Effector CD4-positive, alpha-beta T cell (primary cell): ENCODE data around the gene UBE2N.

Experiments
- DNase-seq: peaks from one replicate; pipeline ENCODE4 v3.0.0-alpha.2; 2020

The UBE2N gene

DNA sequence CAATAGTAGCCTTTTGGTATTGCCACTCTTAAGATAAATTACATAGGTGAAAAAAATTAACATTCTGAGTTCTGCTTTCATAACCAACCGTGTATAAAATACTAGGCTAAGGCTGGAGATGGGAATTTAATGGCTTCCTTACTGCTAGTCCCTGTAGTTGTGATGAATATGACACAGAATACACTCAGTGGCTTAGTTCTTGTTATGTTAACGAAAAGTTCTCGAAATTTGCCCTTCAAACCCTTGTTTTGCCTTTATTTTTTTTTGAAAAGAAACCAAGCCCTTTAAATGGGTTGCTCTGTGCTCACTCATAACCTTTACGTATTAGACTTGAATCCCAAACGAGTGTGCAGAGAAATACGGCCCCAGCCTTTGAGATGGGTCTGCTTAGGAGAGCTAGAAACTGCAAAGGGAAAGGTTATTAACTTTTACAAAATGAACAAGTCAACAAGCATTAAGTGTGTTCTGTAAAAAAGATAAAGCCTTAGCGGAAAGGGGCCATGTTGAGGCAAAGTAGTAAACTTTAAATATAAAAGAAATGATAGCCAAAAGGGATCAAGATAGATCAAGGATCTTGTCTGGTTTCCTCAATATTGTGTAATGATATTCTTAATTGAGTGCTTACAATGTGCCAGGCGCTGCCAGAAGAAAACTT lies 62.3 kb downstream of the UBE2N start:
- DNase-seq: no peak

DNA sequence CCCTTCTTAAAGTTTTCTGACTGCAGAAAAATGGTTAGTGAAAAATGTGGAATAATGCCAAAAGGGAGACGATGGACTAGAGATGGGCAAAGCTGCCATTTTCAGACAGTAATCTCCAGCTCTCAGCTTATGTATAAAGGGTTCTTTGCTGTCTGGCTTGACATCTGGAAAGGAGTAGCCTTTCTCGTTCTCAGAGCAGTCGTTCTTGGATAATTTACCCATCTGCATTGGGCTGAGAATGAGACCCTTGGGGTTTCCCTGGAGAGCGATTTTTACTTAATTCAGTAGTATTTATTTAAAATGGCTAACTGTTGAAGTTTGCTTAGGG lies 62.8 kb downstream of the UBE2N start:
- no peak for DNase-seq

DNA sequence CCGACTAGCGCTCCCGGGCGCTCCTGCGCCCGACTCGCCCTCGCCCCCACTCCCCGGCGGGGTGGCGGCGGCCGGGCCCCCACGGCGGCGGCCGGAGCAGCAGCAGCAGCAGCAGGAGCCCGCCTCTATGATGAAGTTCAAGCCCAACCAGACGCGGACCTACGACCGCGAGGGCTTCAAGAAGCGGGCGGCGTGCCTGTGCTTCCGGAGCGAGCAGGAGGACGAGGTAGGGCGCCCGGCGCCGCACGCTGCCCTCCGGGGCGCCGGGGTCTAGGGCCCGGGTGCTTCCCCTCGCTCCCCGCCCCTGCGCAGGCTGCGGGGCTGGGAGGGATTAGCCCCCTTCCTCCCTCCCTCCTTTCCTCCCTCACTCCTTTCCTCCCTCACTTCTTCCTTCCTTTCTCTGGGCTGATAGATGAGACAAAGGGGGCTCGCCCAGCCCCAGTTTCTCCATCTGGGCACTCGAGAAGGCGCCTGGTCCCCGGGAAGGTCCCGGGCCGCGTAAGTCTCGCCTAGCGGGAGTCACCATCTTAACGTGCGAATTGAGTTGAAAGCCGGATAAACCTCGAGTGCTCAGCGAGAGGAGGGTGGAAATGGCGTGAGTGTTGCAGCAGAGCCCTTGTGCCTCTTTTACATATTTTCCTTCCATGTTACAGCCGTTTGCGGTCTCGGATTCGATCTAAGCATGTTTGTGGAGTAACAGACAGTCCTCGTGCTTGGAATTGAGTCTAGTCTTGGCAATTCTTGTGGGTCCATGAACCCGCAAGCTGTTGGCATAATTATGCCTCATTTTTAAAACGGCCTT lies 63.4 kb downstream of the UBE2N start:
- DNase-seq: peak; percentile 48

DNA sequence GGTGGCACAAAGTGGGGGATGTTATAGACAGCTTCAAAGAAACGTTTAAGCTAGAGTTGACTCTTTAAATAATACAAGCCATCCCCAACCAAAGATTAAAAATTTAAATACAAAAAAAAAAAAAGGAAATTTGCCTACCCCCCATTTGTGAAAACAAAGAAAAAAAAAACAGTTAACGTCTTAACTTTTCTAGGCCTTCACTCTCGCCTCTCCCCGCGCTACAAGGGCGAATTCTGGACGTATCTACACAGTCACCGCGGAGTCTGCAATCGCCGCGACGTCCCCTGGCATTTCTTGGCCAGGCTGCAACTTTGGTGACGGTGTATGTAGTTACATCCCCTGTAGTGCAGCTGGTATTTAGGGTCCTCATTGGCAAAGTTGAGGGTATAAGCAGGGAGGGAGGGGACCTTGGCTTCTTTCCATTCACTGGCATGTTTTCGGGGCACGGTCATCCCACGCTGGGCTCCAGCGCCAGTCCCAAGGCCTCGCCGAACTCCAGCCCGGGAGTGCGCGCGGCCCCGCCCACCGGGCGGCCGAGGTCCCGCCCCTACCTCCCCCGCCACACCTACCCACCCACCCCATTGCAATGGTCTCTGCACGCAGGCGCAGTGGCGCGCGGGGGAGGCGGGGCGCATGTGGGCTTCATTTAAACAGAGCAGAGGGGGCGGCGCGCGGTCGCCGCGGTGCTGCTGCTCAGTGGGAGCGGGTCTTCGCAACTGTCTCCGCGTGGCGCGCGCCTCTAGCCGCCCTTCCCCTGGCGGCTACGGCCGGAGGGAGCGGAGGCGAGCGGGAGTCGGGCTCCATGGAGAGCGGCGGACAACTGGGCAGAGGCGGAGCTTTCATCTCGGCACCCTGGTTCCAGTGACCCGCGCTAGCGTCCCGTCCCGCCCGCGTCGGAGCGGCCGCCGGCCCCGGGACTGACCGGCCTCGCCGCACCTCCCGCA lies 64.2 kb downstream of the UBE2N start, which contains the start of gene NUDT4:
Gene NUDT4, plus strand, starts transcription at position 674 of the 944 bp plus-strand sequence. CDS start 398 bp downstream, outside the sequence.
- peak; percentile 97 for DNase-seq

DNA sequence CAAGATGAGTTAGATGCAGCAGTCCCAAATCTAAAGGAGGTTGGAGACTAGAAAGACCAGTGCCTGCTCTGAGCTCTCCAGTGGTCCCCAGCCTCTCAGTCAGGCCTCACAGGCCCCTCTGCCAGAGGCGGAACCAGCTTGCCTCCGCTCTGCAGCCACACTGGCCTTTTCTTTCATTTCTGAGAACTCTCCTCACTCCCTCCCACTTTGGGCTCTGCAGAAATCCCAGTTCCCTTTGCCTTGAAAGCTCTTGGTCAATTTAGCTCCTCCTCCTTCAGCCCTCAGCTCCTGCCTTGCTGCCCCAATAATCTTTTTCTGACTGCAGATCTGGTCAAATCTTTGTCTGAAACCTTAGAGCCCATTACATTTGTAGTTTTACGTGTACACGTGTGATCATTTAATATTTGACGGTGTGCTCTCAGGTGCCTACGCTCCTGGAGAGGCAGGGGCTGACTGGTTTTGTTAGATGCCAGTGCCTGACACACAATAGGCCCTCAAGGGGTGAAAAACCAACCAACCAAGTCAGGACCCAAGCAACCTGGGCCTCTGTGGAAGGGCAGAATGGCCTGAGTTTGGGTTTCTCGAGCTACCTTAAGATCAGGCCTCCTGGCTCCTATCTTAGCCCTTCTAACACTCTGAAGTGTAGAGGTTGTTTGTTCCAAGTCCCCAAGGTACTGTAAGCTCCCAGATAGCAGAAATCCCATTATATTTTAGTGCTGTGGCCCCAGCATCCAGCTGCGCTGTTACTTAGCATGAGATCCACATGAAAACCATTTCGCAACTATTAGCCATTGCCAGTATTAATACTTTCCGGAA lies 65.1 kb downstream of the UBE2N start:
- no peak for DNase-seq

DNA sequence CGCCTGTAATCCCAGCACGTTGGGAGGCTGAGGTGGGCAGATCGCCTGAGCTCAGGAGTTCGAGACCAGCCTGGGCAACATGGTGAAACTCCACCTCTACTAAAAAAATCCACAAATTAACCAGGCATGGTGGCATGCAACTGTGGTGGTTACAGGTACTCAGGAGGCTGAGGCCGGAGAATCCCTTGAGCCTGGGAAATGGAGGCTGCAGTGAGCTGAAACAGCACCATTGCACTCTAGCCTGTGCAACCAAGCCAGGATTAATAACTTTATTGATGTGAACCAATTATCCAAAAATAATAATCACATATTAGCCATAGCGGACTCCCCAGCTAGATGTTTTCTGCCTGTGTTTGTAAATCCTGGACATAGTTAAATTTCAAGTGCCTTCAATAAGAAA lies 65.8 kb downstream of the UBE2N start:
- no peak for DNase-seq

DNA sequence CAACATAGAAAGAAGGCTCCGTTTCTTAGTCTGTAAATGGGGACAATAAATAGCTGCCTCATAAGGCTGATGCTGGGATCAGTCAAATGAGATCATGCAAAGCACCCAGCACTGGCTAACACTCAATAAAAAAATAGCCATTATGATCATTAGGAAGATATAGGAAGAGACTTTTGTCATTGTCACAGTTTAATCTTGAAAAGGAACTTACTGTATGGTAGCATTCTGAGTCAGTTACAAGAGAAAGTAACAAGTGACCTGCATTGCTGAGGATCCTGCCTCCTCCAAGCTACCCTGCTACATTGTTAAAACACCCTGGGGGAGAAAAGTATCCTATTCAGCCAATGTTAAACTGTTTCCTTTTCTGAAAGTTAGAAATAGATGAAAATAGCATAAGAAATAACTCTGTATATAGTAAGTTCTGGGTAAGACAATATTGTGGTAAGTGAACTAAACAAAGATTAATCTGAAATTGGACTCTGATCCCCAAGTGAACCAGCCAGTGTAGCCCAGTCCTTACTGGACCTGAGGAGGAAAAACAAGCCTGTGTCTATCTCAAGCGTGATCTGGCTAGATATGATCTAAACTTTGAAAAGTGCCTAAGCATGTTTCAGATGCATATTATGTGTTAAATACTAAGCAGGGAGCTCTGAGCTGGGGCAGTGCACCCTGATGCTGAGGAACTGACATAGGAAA lies 67.6 kb downstream of the UBE2N start:
- DNase-seq: no peak

DNA sequence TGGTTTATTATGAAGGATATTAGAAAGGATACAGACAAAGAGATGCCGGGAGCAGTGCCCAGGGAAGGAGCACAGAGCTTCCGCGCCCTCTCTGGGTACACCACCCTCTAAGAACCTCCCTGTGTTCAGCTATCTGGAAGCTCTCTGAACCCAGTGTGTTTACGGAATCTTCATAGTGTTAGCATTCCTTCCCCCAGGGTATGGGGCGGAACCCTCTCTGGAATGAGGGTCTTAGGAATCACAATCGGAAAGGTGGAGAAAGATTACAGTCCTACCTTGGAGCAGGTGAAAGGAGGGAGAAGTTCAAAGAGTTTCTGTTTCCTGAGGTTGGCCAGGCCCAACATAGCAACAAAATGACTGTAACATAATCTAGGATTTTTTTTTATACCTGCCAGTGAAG lies 70.8 kb downstream of the UBE2N start:
- no peak for DNase-seq

DNA sequence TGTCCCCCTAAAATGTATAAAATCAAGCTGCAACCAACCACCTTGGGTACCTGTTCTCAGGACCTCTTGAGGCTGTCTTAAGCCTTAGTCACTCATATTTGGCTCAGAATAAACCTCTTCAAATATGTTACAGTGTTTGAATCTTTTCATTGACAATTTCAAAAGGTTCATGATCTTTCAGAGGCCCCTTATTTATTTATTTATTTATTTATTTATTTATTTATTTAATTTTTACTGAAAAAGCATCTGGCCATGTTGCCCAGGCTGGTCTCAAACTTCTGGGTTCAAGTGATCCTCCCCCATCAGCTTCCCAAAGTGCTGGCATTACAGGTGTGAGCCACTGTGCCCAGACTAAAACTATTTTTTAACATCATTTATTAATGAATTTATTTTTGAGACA lies 72.2 kb downstream of the UBE2N start:
- DNase-seq: no peak

DNA sequence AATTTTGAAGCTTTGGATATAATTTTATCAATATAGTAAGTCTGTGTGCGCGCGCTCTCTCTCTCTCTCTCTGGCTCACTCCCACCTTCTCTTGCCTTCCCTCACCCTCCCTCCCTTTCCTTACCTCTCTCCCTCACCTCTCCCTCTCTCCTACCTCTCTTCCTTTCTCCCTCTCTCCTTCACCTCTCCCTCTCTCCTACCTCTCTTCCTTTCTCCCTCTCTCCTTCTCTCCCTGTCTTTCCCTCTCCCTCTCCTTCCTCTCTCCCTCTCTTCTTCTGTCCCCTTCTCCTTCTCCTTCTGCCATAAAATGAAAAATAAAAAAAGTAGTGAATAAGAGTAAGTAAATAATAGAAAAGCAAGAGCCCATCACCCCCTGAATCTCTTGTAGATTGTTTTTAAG lies 73.0 kb downstream of the UBE2N start:
- no peak for DNase-seq

DNA sequence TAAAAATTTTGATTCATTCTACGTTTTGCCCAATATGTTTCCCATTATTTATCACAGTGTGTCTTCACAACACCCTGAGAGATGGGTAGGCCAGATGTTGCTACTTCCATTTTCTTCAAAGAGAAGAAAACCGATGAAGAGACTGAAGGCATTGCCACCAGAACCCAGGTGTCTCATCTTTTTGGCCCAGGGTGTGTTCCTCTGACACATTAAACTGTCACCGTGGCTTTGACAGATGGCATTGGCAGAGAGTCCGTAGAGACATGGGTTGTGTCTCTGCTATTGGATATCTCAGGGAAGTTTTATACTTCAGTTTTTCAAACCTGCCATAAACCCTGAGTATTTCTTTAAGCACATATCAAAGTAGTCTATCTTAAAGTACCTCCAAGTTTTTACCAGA lies 75.3 kb downstream of the UBE2N start:
- no peak for DNase-seq

DNA sequence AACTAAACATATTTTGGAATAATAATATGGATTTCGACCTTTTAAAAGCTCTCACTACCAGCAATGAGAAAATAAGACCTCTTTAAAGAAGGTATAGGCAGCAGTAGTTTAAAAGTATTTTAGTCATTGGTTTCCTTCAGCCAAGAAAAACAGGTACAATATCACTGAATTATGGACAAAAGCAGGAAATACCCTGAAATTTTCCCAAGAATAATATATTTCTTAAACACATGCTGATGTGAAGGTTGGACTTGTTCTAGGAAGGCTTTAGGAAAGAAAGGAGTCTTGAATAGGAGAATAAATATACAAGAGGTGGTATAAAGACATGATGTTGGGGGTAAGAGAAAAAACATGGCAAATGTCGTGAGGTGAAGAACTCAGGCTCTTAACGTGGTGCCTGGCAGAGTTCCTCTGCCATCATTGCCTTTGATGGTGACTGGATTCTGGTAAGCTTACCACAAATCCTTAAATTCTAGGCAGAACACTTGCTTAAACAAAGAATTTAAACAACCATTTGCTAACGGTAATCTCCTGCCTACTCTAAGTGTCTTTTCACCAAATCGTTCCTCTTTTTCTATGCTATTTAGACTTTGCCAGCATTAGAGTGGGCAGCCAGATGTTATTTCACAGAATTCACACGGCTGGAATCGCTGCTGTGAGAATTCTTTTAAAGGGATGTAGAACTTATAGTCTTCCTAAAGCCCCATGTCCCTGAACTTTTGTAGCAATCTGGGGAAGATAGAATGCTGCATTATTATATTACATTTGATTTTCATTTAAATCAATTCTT lies 75.9 kb downstream of the UBE2N start:
- no peak for DNase-seq

DNA sequence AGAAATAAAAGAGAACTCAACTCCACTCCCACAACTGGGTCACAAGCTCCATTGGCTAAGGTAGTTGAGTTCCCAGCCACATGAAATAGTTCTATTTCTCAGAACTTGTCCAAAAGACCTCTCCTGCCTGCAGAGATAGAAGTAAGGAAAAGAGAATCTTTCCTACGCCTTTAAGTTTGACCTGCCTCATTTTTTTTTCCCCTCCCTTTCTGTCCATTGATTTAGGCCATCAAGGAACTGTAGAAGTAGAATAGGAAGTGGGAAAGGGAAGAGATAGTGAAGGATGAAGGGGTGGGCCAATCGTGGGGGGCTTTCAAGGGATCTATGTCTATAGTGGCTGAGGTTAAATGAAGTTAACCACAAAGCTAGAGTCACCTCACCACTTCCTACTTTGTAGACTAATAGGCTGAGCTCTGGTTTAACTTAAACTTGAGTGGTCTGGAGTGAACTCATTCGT lies 77.9 kb downstream of the UBE2N start:
- DNase-seq: no peak

DNA sequence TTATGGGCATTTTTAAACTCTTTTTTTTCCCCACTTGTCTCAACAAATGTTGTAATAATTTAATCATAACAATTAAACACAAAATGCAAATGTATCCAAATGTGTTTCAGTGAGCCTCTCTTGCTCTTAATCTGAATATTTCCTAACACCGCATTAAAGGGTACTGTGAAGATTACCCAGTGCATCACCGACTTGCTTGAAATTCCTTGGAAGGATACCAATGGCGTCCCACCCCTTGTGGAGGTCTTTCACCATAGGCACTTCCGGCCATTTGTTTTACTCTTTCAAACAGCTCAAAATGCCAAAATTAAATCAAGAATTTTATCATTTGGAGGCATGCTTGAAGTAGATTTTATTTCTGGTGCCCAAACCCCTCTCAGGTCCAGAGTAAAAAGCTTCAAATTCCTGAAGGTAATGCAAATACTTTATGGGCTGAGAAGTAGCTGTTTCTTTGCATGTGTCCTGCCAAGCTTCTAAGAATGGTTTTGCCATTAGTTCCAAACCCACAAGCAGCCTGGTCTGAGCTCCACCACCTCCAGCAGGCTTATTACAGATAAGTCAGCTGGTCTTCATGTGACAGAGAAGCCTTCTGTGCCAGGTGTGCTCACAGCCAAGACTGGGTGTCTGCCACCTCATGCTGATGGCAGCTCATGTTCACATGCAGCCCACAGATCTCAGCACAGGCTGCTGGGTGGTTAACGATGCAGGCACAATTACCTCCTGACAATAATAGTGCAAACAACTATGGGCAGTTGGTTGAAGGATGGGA lies 80.4 kb downstream of the UBE2N start:
- no peak for DNase-seq

DNA sequence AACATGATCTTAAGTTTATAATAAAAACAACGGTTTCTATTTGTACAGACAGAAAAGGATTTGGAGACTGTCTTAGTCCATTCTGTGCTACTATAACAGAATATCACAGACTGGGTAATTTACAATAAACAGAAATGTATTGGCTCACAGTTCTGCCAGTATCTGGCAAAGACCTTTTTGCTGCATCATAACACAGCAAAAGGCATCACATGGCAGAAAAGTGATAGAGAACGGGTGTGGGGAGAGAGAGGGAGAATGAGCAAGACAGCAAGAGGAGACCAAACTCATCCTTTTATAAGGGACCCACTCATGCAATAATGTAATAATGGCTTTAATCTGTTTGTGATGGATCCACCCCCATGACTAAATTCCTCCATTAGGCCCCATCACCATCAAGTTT lies 81.1 kb downstream of the UBE2N start:
- DNase-seq: no peak

DNA sequence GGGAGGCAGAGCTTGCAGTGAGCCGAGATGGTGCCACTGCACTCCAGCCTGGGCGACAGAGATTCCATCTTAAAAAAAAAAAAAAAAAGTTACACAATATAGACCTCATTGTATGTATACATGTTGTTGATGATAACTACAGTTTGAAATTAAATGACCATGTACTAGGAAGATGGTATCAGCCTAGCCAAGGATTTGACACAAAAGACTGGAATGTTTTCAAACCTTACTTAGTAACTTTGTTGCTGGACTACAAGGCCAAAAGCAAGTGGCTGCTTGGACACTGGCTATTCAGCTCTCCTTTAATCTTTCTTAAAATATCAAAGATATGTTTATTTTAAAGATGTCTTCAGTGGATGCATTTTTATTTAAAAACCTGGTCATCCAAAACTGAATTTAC lies 82.9 kb downstream of the UBE2N start:
- no peak for DNase-seq

DNA sequence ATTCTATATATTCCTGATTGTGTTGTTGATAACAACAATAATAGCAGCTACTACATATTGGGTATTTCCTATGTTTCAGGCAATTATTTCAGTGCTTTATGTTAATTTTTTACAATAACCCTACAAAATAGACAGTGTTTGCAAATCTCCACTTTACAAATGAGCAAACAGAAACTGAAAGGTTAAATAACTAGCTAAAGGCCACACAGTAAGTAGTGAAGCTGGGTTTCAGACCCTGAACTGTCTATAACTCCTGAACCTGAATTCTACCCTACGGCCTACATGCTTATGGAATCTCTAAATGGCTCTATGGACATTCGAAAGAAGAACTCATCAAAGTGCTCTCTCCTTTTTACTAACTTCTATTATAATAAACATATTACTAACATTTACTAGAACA lies 83.7 kb downstream of the UBE2N start:
- DNase-seq: no peak

DNA sequence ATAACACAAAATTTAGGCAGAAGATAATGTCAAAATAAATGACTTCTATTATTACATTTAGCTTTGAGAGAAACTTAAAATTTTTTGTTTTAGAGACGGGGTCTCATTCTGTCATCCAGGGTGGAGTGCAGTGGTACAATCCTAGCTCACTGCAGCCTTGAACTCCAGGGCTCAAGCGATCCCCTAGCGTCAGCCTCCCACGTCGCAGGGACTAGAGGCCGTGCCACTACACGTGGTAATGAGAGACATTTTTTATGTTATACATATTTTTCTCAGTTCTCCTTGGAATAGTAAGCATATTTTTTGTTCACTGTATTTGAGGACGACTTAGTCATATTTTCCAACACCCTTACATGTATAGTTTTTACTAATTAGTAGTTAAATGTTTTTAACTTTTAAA lies 85.5 kb downstream of the UBE2N start:
- no peak for DNase-seq
